PFSK-1 (cell line): Measurements from ENCODE around the gene KIF3B.

Experiments used
- FOXP2 ChIP-seq: optimal IDR thresholded peaks from 2 replicates; pipeline ENCODE3; 2011; ENCODE audit warnings: borderline replicate concordance, control low read depth, inconsistent platforms; ENCODE audit not compliant: insufficient read depth; ENCODE audit errors: extremely low read length, extremely low read depth
- POLR2AphosphoS5 ChIP-seq: IDR thresholded peaks from 2 replicates; pipeline ENCODE4 v1.6.1; 2012; ENCODE audit warnings: low read depth, mild to moderate bottlenecking, control low read depth, low read length, moderate library complexity
- REST ChIP-seq, 2 experiments: IDR thresholded peaks; 2 replicates each; pipeline versions ENCODE4 v1.6.1 to v1.8.0; 2011 to 2012; ENCODE audit warnings: low read depth in 2 of 2, low read length in 2 of 2, control low read depth in 1 of 2, inconsistent platforms in 1 of 2, mild to moderate bottlenecking in 1 of 2, moderate library complexity in 1 of 2; ENCODE audit not compliant: insufficient read depth in 1 of 2
- SIN3A ChIP-seq: IDR thresholded peaks from 2 replicates; pipeline ENCODE4 v1.6.1; 2012; ENCODE audit warnings: mild to moderate bottlenecking, low read length, moderate library complexity, borderline replicate concordance; ENCODE audit not compliant: insufficient read depth
- TAF1 ChIP-seq: IDR thresholded peaks from 2 replicates; pipeline ENCODE4 v1.6.1; 2012; ENCODE audit warnings: low read length, control low read depth, borderline replicate concordance; ENCODE audit not compliant: insufficient read depth

GRCh38 chr20:32356622-32357374 lies 79.3 kb downstream of the KIF3B start:
- TF ChIP-seq SIN3A (no peak), FOXP2 (no peak), TAF1 (no peak), POLR2AphosphoS5 (no peak), REST (IDR thresholded peaks at IDR 0.05; ENCODE audit: insufficient read depth in 1 of 2, low read depth in 2 of 2, low read length in 2 of 2) (no peak)
